Panc1 (cell line): ENCODE results near the gene MYCBP2. TPM values are rescaled to one million over a fixed set of nuclear protein-coding genes. Genes with fewer than 3 reads are reported as not detected.

Experiments
- ATAC-seq: fragments of 200-7000 bp; cut with Tn5 transposase; 2 replicates; pipeline ENCODE4 v1.9.1; 2020; ENCODE audit warnings: mild to moderate bottlenecking, moderate library complexity
- BruUV-seq: library from RNA; stranded (reverse); fragments of 400-500 nt; replicated peaks from 2 replicates; lab custom pipeline; 2021; lab: Mats Ljungman, UMichigan
- CTCF ChIA-PET: fragments of 300-600 bp; sonication (Branson Sonifier 250); formaldehyde crosslinking; loops from one replicate; lab custom pipeline; 2022; ENCODE audit warnings: antibody characterized with exemption; lab: Charles Lee
- POLR2A ChIA-PET: fragments of 300-600 bp; sonication (Branson Sonifier 250); formaldehyde crosslinking; loops from one replicate; lab custom pipeline; 2022; ENCODE audit warnings: antibody characterized with exemption; lab: Charles Lee
- DNase-seq: peaks from one replicate; pipeline ENCODE4 v3.0.0-alpha.2; 2010; ENCODE audit warnings: low read depth, low spot score
- H3K27ac ChIP-seq: 2 replicates; pipeline ENCODE4 v1.5.1; 2011; ENCODE audit warnings: mild to moderate bottlenecking, low read length, inconsistent platforms
- H3K27me3 ChIP-seq: fragments of 200-500 bp; sonication (Bioruptor generic); 2 replicates; pipeline ENCODE4 v1.6.0; 2014; ENCODE audit warnings: low read length, inconsistent platforms; ENCODE audit not compliant: control insufficient read depth, insufficient read depth
- H3K36me3 ChIP-seq: fragments of 200-500 bp; sonication (Bioruptor generic); 2 replicates; pipeline ENCODE4 v1.5.1; 2014; ENCODE audit warnings: inconsistent platforms, mild to moderate bottlenecking, low read length, moderate library complexity; ENCODE audit not compliant: control insufficient read depth, insufficient read depth
- H3K4me1 ChIP-seq: 2 replicates; pipeline ENCODE4 v1.5.1; 2011; ENCODE audit warnings: inconsistent platforms, mild to moderate bottlenecking, low read length, moderate library complexity; ENCODE audit not compliant: control insufficient read depth, insufficient read depth
- H3K4me3 ChIP-seq, 2 experiments: 2 replicates each; pipeline ENCODE4 v1.5.1; 2011 to 2012; ENCODE audit warnings: low read depth in 2 of 2, low read length in 2 of 2, mild to moderate bottlenecking in 2 of 2, inconsistent platforms in 1 of 2, moderate library complexity in 1 of 2
- H3K9me3 ChIP-seq: fragments of 200-500 bp; sonication (Bioruptor generic); 2 replicates; pipeline ENCODE4 v1.5.1; 2014; ENCODE audit warnings: low read depth, mild to moderate bottlenecking, inconsistent platforms, low read length, moderate library complexity; ENCODE audit not compliant: control insufficient read depth, insufficient read depth
- CTCF ChIP-seq: fragments of 450-650 bp; IDR thresholded peaks from 2 replicates; pipeline ENCODE4 v1.5.1; 2017; ENCODE audit warnings: mild to moderate bottlenecking
- POLR2AphosphoS5 ChIP-seq: IDR thresholded peaks from 2 replicates; pipeline ENCODE4 v1.6.1; 2012; ENCODE audit warnings: mild to moderate bottlenecking, low read depth, low read length, moderate library complexity
- REST ChIP-seq, 2 experiments: IDR thresholded peaks; 2 replicates each; pipeline ENCODE4 v1.6.1; 2011 to 2012; ENCODE audit warnings: low read depth in 2 of 2, control low read depth in 1 of 2, low read length in 1 of 2, mild to moderate bottlenecking in 1 of 2, moderate library complexity in 1 of 2; ENCODE audit not compliant: insufficient read depth in 1 of 2
- SIN3A ChIP-seq: IDR thresholded peaks from 2 replicates; pipeline ENCODE4 v1.6.1; 2012; ENCODE audit warnings: low read depth, mild to moderate bottlenecking, low read length, moderate library complexity, borderline replicate concordance; ENCODE audit not compliant: insufficient read depth
- TCF7L2 ChIP-seq: IDR thresholded peaks from 2 replicates; pipeline ENCODE4 v1.6.1; 2011; ENCODE audit warnings: mild to moderate bottlenecking, low read depth, low read length, inconsistent platforms
- in situ Hi-C: cut with HindIII; loops from 2 replicates; pipeline ENCODE4 v1.10.0; 2016; ENCODE audit warnings: low sequenced_read_pairs, low pct_unique_long_range_greater_than_20kb
- intact Hi-C: fragments of 100-400 bp; cut with micrococcal nuclease; formaldehyde crosslinking; loops from one replicate; pipeline ENCODE4 v1.10.0; 2022; ENCODE audit not compliant: unreplicated experiment
- total RNA-seq: library from RNA; stranded (reverse); gene quantifications from one replicate; pipeline ENCODE4 v1.2.1, GENCODE V29; 2021; ENCODE audit not compliant: unreplicated experiment

The MYCBP2 gene
- total RNA-seq, 1 experiment from 2014 or later, result 41.4 TPM

DNA sequence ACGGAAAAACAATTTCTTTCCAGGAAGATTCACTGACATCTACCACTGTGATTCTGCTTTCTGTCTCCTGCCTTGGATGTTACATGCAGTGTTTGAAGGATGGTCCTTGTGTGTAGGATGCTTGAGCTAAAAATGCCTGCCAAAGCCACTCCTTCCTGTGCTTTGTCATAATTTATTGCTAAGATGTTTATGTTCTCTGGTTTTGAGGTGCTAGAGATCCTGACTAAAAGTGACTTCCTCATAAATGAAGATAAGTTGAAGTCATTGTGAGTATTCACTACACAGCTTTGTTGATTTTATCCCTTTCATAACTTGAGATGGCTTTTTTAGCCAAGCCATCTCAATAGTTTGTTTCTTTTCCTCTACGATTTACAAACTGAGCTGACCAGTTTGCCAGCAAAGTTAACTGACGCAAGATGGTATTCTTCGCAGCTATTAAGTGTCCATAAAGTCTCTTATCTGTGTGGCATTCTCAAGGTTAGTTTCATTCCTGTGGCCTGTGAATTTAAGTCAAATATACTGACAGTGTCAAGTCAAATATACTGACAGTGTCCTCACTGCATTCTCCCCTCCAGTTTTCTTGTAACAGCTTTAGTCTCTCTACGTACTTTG is 284.2 kb downstream of the MYCBP2 start:
- no peaks in the 10 kb centered on the region for H3K27me3 ChIP-seq
- no peak for DNase-seq
- CTCF ChIA-PET, result no interaction called here
- H3K36me3 ChIP-seq, result no peaks in the 10 kb centered on the region; the same call in 1 of the 2 replicates
- H3K4me1 ChIP-seq, result no peaks in the 10 kb centered on the region
- no peak for TF ChIP-seq POLR2AphosphoS5
- TF ChIP-seq CTCF, result no peak
- no peak for TF ChIP-seq SIN3A
- no peak for TF ChIP-seq TCF7L2
- no peak for TF ChIP-seq REST (IDR thresholded peaks at IDR 0.05; ENCODE audit: insufficient read depth in 1 of 2, low read depth in 2 of 2, low read length in 1 of 2)
- H3K27ac ChIP-seq, result no peak overlapping the region
- in situ Hi-C loops (no loop called here), intact Hi-C loops (no loop called here)
- no peak for ATAC-seq
- POLR2A ChIA-PET, result interaction anchor here (0.6 kb wide), 1 partner anchor 12 kb away, joined by 3 read pairs; no protein-coding TSS in a partner anchor
- no TSS peak for BruUV-seq
- no peak overlapping the region for H3K4me3 ChIP-seq
- H3K9me3 ChIP-seq, result no peaks in the 10 kb centered on the region

DNA sequence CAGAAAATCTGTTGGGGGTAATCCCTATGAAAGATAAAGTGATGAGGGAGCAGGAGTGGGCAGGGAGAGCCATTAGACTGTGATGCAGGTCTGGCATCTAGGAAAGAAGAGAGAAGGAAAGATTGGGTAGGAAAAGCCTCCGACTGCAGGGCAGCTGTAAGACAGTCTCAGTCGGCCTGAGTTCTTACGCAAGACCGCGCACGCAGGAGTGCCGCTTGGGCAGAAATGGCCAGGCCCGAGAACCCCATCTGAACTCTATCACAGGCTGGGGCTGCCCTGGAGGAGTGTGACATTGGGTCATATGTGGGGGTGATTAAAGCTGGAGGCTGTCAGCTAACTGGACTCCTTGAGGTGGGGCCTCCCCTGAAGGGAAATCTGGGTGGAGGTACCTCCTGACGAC is 286.1 kb downstream of the MYCBP2 start:
- POLR2A ChIA-PET, result no interaction called here
- no TSS peak for BruUV-seq
- intact Hi-C loops, result no loop called here

More for the DNA sequence above, 286.1 kb downstream of the MYCBP2 start:
- H3K27ac ChIP-seq, result no peak overlapping the region
- H3K36me3 ChIP-seq, result no peaks in the 10 kb centered on the region; the same call in 1 of the 2 replicates
- H3K4me3 ChIP-seq, result no peak overlapping the region
- H3K9me3 ChIP-seq, result no peaks in the 10 kb centered on the region
- in situ Hi-C loops, result no loop called here
- no peaks in the 10 kb centered on the region for H3K27me3 ChIP-seq
- no peaks in the 10 kb centered on the region for H3K4me1 ChIP-seq
- TF ChIP-seq POLR2AphosphoS5, result no peak
- TF ChIP-seq TCF7L2, result no peak
- TF ChIP-seq REST (IDR thresholded peaks at IDR 0.05; ENCODE audit: insufficient read depth in 1 of 2, low read depth in 2 of 2, low read length in 1 of 2), result no peak
- TF ChIP-seq SIN3A, result no peak
- no peak for TF ChIP-seq CTCF
- CTCF ChIA-PET, result no interaction called here
- no peak for ATAC-seq
- DNase-seq, result no peak
